ENCODE measurements around the gene MAPK4. TPM values are rescaled to one million over a fixed set of nuclear protein-coding genes. Genes with fewer than 3 reads are reported as not detected.

Gene MAPK4
- total and polyA plus RNA-seq, 2 of the 4 experiments (the other 2 are of a cell fraction): not detected

- TF ChIP-seq RFX5 (IDR thresholded peaks at IDR 0.05; ENCODE audit: low read depth, low read length): no peak
Observed at GRCh38 chr18:50654658-50655550, 95.0 kb downstream of the MAPK4 start (continued).

- Histone ChIP-seq H3K79me1 (ENCODE audit: low read depth in 1 of 2, low read length in 2 of 2) (no peaks in the 10 kb centered on the region), H3K4me2 (ENCODE audit: low read depth, low read length) (no peak overlapping the region), H3K9ac (ENCODE audit: low read depth, low read length) (no peak overlapping the region), H2BK15ac (ENCODE audit: low read depth, low read length) (no peak overlapping the region), H3K56ac (ENCODE audit: extremely low read depth, insufficient read depth, low read length) (no peak overlapping the region), H3K27me3 (ENCODE audit: control insufficient read depth, insufficient read depth, low read length) (no peaks in the 10 kb centered on the region), H4K91ac (ENCODE audit: insufficient read depth, low read depth, low read length) (no peak overlapping the region), H2AFZ (replicated peaks; ENCODE audit: low read length, poor library complexity) (no peak overlapping the region), H4K20me1 (ENCODE audit: insufficient read depth, low read length) (no peaks in the 10 kb centered on the region), H4K8ac (ENCODE audit: low read depth in 2 of 2, low read length in 2 of 2) (no peak overlapping the region), H3K9me3 (ENCODE audit: control insufficient read depth, insufficient read depth, low read length) (no peaks in the 10 kb centered on the region; the same call in 1 of the 2 replicates), H3K14ac (replicated peaks; ENCODE audit: low read depth, low read length) (no peak overlapping the region), H3K9me1 (ENCODE audit: insufficient read depth, low read length) (no peaks in the 10 kb centered on the region), H3K36me3 (ENCODE audit: control insufficient read depth, insufficient read depth, low read length) (no peaks in the 10 kb centered on the region), H2BK120ac (ENCODE audit: low read depth, low read length) (no peak overlapping the region), H3K4ac (ENCODE audit: low read depth, low read length) (no peak overlapping the region), H3K23ac (ENCODE audit: low read depth, low read length) (no peak overlapping the region), H3K4me1 (ENCODE audit: control insufficient read depth, insufficient read depth, low read length) (no peaks in the 10 kb centered on the region), H2AK5ac (ENCODE audit: low read depth, low read length) (no peak overlapping the region), H2BK20ac (ENCODE audit: low read depth, low read length) (no peak overlapping the region), H4K5ac (ENCODE audit: low read depth, low read length) (no peak overlapping the region), H3K18ac (ENCODE audit: low read depth, low read length) (no peak overlapping the region), H3K27ac (ENCODE audit: insufficient read depth, low read length) (no peak overlapping the region), H3K4me3 (ENCODE audit: insufficient read depth, low read depth, low read length) (no peak overlapping the region), H2AK9ac (replicated peaks; ENCODE audit: low read depth, low read length, poor library complexity) (no peak overlapping the region), H2BK5ac (ENCODE audit: low read depth, low read length, poor library complexity, severe bottlenecking) (no peak overlapping the region)
- dilution Hi-C loops (cut with HindIII; ENCODE audit: low sequenced_read_pairs, unreplicated experiment): no loop called here
- no TSS peak for BruUV-seq (replicated peaks)
- no CpG with 5 or more reads among the region's 2 CpGs for WGBS, 2 experiments (ENCODE audit: extremely low coverage in 2 of 2, insufficient read length in 1 of 2)
- ATAC-seq (ENCODE audit: low read depth): no peak
- CTCF ChIA-PET: interaction anchor here (0.6 kb wide), 1 partner anchor 46 kb away, joined by 3 read pairs; no protein-coding TSS in a partner anchor
- POLR2A ChIA-PET (ENCODE audit: unreplicated experiment): no interaction called here
- in situ Hi-C loops (cut with MboI; ENCODE audit: low sequenced_read_pairs): no loop called here
- no peak for DNase-seq
- intact Hi-C loops (cut with micrococcal nuclease): no loop called here
- TF ChIP-seq FOS (IDR thresholded peaks at IDR 0.05; ENCODE audit: low read depth, low read length) (no peak), MAFK (IDR thresholded peaks at IDR 0.05; ENCODE audit: low read depth, low read length) (no peak), NFE2L2 (IDR thresholded peaks at IDR 0.05; ENCODE audit: low read depth, low read length) (no peak), CEBPB (IDR thresholded peaks at IDR 0.05; ENCODE audit: low read depth, low read length) (no peak), BHLHE40 (IDR thresholded peaks at IDR 0.05; ENCODE audit: low read depth, low read length) (no peak), SMC3 (IDR thresholded peaks at IDR 0.05; ENCODE audit: low read depth, low read length) (no peak), RAD21 (IDR thresholded peaks at IDR 0.05; ENCODE audit: low read length) (no peak), RFX5 (IDR thresholded peaks at IDR 0.05; ENCODE audit: low read depth, low read length) (no peak), POLR2A (IDR thresholded peaks at IDR 0.05; ENCODE audit: low read depth, low read length) (no peak), CHD1 (IDR thresholded peaks at IDR 0.05; ENCODE audit: low read depth, low read length) (no peak), MXI1 (IDR thresholded peaks at IDR 0.05; ENCODE audit: borderline replicate concordance, low read depth, low read length) (no peak), ELK1 (IDR thresholded peaks at IDR 0.05; ENCODE audit: borderline replicate concordance, low read depth, low read length) (no peak)
- TF ChIP-seq, protein P1, sequence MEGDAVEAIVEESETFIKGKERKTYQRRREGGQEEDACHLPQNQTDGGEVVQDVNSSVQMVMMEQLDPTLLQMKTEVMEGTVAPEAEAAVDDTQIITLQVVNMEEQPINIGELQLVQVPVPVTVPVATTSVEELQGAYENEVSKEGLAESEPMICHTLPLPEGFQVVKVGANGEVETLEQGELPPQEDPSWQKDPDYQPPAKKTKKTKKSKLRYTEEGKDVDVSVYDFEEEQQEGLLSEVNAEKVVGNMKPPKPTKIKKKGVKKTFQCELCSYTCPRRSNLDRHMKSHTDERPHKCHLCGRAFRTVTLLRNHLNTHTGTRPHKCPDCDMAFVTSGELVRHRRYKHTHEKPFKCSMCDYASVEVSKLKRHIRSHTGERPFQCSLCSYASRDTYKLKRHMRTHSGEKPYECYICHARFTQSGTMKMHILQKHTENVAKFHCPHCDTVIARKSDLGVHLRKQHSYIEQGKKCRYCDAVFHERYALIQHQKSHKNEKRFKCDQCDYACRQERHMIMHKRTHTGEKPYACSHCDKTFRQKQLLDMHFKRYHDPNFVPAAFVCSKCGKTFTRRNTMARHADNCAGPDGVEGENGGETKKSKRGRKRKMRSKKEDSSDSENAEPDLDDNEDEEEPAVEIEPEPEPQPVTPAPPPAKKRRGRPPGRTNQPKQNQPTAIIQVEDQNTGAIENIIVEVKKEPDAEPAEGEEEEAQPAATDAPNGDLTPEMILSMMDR (conservative IDR thresholded peaks at IDR 0.05; ENCODE audit: low read depth, low read length): no peak
Observed at GRCh38 chr18:50656396-50656795, 96.5 kb downstream of the MAPK4 start.
